Retinal pigment epithelial cell (primary cell): ENCODE results near the gene NHERF1.

Source experiments
- DNase-seq: peaks from one replicate; pipeline ENCODE4 v3.0.0-alpha.2; 2010; ENCODE audit warnings: low read depth
- H3K4me3 ChIP-seq: 2 replicates; pipeline ENCODE4 v1.5.1; 2011; ENCODE audit warnings: mild to moderate bottlenecking, low read length, control low read depth, moderate library complexity
- TF ChIP-seq, protein P1 (sequence below): conservative IDR thresholded peaks from 2 replicates; pipeline ENCODE4 v1.5.1; 2011; ENCODE audit warnings: low read depth, low read length, control low read depth, inconsistent platforms

NHERF1 gene

DNA sequence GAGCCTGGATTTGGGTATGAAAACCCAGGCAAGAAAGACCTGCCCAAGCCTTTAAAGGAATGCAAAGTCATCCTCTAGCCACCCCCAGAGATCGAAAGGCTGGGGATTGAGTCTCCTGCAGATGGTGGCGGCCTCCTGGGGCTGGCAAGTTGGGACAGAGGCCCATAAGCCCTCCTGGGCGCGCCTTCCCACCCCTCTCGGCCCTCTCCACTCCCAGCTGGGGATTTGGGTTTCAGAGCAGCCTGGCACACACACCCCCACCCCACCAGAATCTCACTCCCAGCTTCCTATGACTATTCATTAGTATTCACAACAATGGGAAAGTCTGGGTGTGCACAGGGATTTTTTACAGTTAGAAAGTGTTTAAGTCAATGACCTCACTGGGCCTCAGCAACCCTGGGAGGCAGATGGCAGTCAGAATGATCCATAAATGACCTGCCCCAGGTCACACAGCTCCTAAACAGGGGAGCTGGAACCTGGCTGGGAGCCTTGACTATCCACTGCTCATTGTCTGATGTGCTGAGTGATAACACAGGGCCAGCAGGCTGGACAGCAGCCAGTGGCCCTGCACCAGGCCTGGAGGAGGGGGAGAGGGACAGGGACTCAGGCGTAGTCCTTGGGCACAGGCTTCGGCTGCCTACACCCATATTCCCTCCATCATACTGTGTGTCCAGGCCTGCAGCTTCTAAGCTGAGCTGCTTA lies 12.1 kb downstream of the NHERF1 start:
- H3K4me3 ChIP-seq, result peak overlapping the region; percentile 15
- TF ChIP-seq, protein P1, sequence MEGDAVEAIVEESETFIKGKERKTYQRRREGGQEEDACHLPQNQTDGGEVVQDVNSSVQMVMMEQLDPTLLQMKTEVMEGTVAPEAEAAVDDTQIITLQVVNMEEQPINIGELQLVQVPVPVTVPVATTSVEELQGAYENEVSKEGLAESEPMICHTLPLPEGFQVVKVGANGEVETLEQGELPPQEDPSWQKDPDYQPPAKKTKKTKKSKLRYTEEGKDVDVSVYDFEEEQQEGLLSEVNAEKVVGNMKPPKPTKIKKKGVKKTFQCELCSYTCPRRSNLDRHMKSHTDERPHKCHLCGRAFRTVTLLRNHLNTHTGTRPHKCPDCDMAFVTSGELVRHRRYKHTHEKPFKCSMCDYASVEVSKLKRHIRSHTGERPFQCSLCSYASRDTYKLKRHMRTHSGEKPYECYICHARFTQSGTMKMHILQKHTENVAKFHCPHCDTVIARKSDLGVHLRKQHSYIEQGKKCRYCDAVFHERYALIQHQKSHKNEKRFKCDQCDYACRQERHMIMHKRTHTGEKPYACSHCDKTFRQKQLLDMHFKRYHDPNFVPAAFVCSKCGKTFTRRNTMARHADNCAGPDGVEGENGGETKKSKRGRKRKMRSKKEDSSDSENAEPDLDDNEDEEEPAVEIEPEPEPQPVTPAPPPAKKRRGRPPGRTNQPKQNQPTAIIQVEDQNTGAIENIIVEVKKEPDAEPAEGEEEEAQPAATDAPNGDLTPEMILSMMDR, result no peak
- DNase-seq, result no peak

DNA sequence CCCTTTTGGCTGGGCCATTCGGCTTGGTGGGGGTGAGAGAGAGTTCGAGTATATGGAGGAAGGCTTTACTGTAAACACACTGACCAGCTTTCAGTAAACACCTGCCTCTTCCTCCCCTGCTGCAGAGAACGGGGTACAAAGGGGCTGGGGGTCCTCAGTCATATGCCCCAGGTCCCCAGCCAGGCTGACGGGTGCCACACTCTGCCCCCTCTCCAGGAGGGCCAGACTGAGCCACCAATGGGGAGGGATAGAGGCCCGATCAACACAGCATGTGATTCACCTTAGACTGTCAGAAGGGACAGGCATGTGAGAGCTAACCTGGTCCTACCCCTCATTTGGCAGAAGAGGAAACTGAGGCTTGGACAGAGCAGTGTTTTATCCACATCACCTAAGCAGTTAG lies 13.0 kb downstream of the NHERF1 start:
- TF ChIP-seq, protein P1, result no peak

DNA sequence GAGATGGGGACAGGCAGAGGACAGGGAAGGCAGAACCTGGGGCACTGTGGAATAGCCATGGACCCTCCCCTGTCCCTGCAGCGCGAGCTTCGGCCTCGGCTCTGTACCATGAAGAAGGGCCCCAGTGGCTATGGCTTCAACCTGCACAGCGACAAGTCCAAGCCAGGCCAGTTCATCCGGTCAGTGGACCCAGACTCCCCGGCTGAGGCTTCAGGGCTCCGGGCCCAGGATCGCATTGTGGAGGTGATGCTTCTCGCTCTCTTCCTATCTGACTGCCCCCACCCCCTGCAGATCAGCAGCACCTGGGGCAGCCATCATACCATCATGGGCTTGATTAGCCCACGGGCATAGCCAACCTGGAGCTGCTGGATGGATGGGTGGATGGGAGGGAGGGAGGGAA lies 13.5 kb downstream of the NHERF1 start:
- TF ChIP-seq, protein P1, result no peak
- no peak for DNase-seq
- H3K4me3 ChIP-seq, result no peak overlapping the region

More for the DNA sequence above, 13.0 kb downstream of the NHERF1 start:
- DNase-seq, result no peak
- H3K4me3 ChIP-seq, result no peak overlapping the region

DNA sequence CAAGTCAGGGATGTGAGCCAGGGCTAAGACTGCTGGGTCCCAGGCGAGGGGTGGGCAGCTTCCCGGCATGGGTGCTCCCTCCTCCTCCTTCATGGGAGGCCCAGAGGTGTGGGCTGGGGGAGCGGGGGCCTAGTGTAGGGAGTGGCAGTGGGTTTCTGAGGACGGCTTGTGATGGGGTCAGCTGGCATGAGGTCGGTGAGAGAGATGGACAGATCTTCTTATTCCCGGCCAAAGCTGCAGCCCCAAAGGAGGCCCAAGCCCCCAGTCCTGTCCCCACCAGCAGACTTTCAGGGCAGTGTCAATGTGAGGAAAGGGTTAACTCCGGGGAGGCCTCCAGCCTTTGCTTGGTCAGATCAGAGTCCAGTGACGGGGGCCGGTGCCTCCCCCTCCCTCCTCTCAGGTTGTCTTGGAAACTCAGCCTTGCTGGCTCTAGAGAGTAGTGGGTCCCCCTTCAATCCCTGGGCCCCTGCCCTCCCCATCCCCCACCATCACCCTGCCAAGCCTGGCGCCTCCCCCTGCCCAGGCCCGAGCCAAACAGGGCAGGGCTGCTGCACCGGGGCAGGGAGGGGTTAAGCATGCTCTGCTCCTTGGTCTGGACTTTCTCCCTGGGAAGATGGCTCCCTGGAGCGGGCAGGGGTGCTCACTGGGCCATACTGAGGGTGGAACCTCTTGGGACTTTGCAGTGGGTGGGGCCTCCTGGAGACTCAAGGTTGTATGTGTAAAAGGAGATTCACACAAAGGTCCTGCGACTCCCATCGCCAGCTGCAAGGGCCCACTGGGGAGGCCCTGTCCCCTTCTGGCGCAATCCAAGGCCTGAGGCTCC lies 15.3 kb downstream of the NHERF1 start:
- TF ChIP-seq, protein P1, result no peak
- DNase-seq, result no peak
- H3K4me3 ChIP-seq, result no peak overlapping the region

DNA sequence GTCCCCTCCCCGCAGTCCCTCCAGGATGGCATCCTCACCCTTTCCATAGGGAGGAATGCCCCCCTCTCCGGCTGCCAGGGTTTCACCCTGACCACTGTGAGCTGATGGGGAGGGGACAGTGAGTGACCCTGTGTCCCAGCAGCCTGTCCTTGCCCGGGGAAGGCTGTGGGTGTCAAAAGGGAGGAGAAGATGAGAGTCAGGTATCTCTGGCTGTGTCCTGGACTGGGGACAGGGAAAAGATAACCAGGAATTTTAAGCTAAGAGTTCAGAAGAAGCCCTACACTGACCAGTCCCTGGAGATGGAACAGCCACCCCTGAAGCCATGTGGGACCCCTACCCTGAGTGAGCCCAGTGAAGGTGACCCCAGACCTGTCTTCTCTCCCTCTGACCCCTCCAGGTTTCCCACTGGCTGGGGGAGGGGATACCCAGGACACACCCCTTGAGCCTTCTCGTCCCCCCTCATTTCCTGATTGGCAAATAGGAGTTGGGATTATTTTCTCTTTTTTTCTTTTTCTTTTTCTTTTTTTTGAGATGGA lies 16.4 kb downstream of the NHERF1 start:
- TF ChIP-seq, protein P1, result no peak
- no peak for DNase-seq
- no peak overlapping the region for H3K4me3 ChIP-seq

DNA sequence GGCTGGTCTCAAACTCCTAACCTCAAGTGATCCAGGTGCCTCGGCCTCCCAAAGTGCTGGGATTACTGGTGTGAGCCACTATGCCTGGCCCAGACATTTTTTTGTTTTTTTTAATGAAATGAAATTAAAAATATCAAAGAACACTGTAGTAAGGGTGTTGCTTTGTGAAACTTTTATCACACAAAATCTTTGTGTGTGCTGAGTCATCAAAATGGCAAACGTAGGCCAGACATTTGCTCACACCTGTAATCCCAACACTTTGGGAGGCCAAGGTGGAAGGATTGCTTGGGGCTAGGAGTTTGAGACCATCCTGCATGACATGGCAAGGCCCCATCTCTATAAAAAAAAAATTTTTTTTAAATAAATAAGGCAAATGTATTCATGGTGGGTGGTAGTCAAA lies 18.0 kb downstream of the NHERF1 start:
- no peak overlapping the region for H3K4me3 ChIP-seq
- no peak for DNase-seq
- TF ChIP-seq, protein P1, result no peak
